HepG2 (cell line): ENCODE measurements around the gene DBN1. TPM values are rescaled to one million over a fixed set of nuclear protein-coding genes. Genes with fewer than 3 reads are reported as not detected.

ENCODE experiments used
- ATAC-seq: fragments of 200-7000 bp; cut with Tn5 transposase; 3 replicates; pipeline ENCODE4 v1.9.1; 2020; ENCODE audit warnings: mild to moderate bottlenecking, moderate library complexity
- BruUV-seq: library from RNA; stranded (reverse); fragments of 400-500 nt; replicated peaks from 2 replicates; lab custom pipeline; 2021; lab: Mats Ljungman, UMichigan
- CTCF ChIA-PET: fragments of 300-600 bp; formaldehyde crosslinking; extraction: SDS; loops from one replicate; lab custom pipeline; 2021; ENCODE audit warnings: low total read pairs, inconsistent platforms, low intra/inter-chr PET ratio; lab: Yijun Ruan, JAX
- POLR2A ChIA-PET: fragments of 350-600 bp; sonication (Branson Sonifier 250); formaldehyde crosslinking; loops from one replicate; lab custom pipeline; 2020; ENCODE audit warnings: antibody characterized with exemption, inconsistent platforms; lab: Yijun Ruan, JAX
- DNase-seq: peaks from one replicate; pipeline ENCODE4 v3.0.0-alpha.2; 2015; ENCODE audit warnings: low spot score
- FAIRE-seq: peaks from 3 replicates; lab custom pipeline; 2011; peaks lifted over from hg19 to GRCh38; lab: Jason Lieb, UNC
- H2AFZ ChIP-seq: one replicate; pipeline ENCODE4 v1.6.1; 2011; ENCODE audit warnings: low read length, inconsistent platforms
- H3K27ac ChIP-seq: fragments of 300-600 bp; 3 replicates; pipeline ENCODE4 v1.8.0; 2011; ENCODE audit warnings: mixed run types, mild to moderate bottlenecking, mixed read lengths, low read length, inconsistent platforms; ENCODE audit not compliant: insufficient read depth; ENCODE audit errors: extremely low read length
- H3K27me3 ChIP-seq, 2 experiments: fragments of 200-600 bp in 1 of 2; 2 replicates in 1 of 2; 3 replicates in 1 of 2; pipeline versions ENCODE4 v1.6.0 to v1.8.0; 2011; ENCODE audit warnings: low read length in 2 of 2, mild to moderate bottlenecking in 2 of 2, moderate library complexity in 2 of 2, inconsistent platforms in 1 of 2; ENCODE audit not compliant: insufficient read depth in 2 of 2, control insufficient read depth in 1 of 2
- H3K36me3 ChIP-seq, 2 experiments: fragments of 200-600 bp in 1 of 2; replicated peaks in 1 of 2; 2 replicates in 1 of 2; 3 replicates in 1 of 2; pipeline versions ENCODE4 v1.5.1 to v1.8.0; 2011; ENCODE audit warnings: low read length in 2 of 2, inconsistent platforms in 1 of 2; ENCODE audit not compliant: insufficient read depth in 2 of 2, control insufficient read depth in 1 of 2
- H3K4me1 ChIP-seq: 2 replicates; pipeline ENCODE4 v1.5.1; 2012; ENCODE audit warnings: low read length, inconsistent platforms; ENCODE audit not compliant: insufficient read depth
- H3K4me2 ChIP-seq: 2 replicates; pipeline ENCODE4 v1.6.0; 2011; ENCODE audit warnings: low read depth, low read length, inconsistent platforms
- H3K4me3 ChIP-seq, 3 experiments: fragments of 200-600 bp in 1 of 3; sonication (generic), shearing (Covaris generic) in 1 of 3; replicated peaks in 1 of 3; 2 replicates each; pipeline ENCODE4 v1.5.1; 2011 to 2016; ENCODE audit warnings: low read length in 3 of 3, inconsistent platforms in 2 of 3, low read depth in 2 of 3, mild to moderate bottlenecking in 2 of 3, control low read depth in 1 of 3, mixed read lengths in 1 of 3; ENCODE audit not compliant: insufficient read depth in 1 of 3
- H3K79me2 ChIP-seq: one replicate; pipeline ENCODE4 v1.6.1; 2011; ENCODE audit warnings: low read length, inconsistent platforms; ENCODE audit not compliant: insufficient read depth
- H3K9ac ChIP-seq: 2 replicates; pipeline ENCODE4 v1.6.0; 2011; ENCODE audit warnings: mild to moderate bottlenecking, low read depth, low read length, inconsistent platforms; ENCODE audit not compliant: insufficient read depth
- H3K9me3 ChIP-seq: 2 replicates; pipeline ENCODE4 v1.5.1; 2012; ENCODE audit warnings: mild to moderate bottlenecking, low read length
- H4K20me1 ChIP-seq: 2 replicates; pipeline ENCODE4 v1.6.0; 2011; ENCODE audit warnings: inconsistent platforms, mild to moderate bottlenecking, low read length, moderate library complexity; ENCODE audit not compliant: insufficient read depth
- AGO1 ChIP-seq: fragments of 200-400 bp; formaldehyde crosslinking; IDR thresholded peaks from 2 replicates; pipeline ENCODE4 v1.6.1; 2017; ENCODE audit warnings: mild to moderate bottlenecking, low read depth, low read length, moderate library complexity; ENCODE audit not compliant: poor library complexity, severe bottlenecking
- AGO2 ChIP-seq: fragments of 200-400 bp; formaldehyde crosslinking; optimal IDR thresholded peaks from 2 replicates; pipeline ENCODE3; 2017; ENCODE audit warnings: mild to moderate bottlenecking, low read depth, low read length, moderate library complexity
- KDM2A ChIP-seq: sonication (generic); formaldehyde crosslinking; IDR thresholded peaks from 2 replicates; pipeline ENCODE4 v1.4.0; 2020; ENCODE audit warnings: low read depth, missing genetic modification reagents, borderline replicate concordance
- LCORL ChIP-seq, 2 experiments: fragments of 450-650 bp in 1 of 2; sonication (generic) in 1 of 2; formaldehyde crosslinking in 1 of 2; IDR thresholded peaks; 2 replicates each; pipeline versions ENCODE4 v1.5.0 to v1.6.1; 2017 to 2020; ENCODE audit warnings: antibody characterized with exemption in 1 of 2, missing genetic modification reagents in 1 of 2
- RBFOX2 ChIP-seq: fragments of 200-400 bp; formaldehyde crosslinking; IDR thresholded peaks from 2 replicates; pipeline ENCODE4 v1.6.1; 2017; ENCODE audit warnings: low read depth, mild to moderate bottlenecking, low read length
- ZNF234 ChIP-seq: sonication (generic); formaldehyde crosslinking; conservative IDR thresholded peaks from 2 replicates; pipeline ENCODE4 v1.5.1; 2020; ENCODE audit warnings: mild to moderate bottlenecking, missing genetic modification reagents
- ZNF605 ChIP-seq: sonication (generic); formaldehyde crosslinking; IDR thresholded peaks from 2 replicates; pipeline ENCODE4 v1.8.0; 2022; ENCODE audit warnings: mild to moderate bottlenecking, missing genetic modification reagents
- WGBS: methylation state at CpG from one replicate; pipeline ENCODE4 v1.1.6; 2017; ENCODE audit warnings: low lambda C conversion rate; 5-methylcytosine and 5-hydroxymethylcytosine counted together
- in situ Hi-C: cut with HindIII; loops from 2 replicates; pipeline ENCODE4 v1.10.0; 2017; ENCODE audit warnings: low pct_unique_long_range_greater_than_20kb; ENCODE audit not compliant: extremely low pct_ligation_motif_present
- intact Hi-C: fragments of 100-400 bp; cut with micrococcal nuclease; formaldehyde crosslinking; loops from one replicate; pipeline ENCODE4 v1.10.0; 2022; ENCODE audit not compliant: unreplicated experiment
- polyA plus RNA-seq, 8 experiments: library from polyadenylated mRNA; depleted of rRNA in 3 of 8; stranded (reverse) in 7 of 8; unstranded in 1 of 8; fragments of >200 nt; fragmentation: Illumina TruSeq in 4 of 8; extraction: Trizol in 4 of 8; gene quantifications; 2 replicates each; pipeline versions ENCODE4 v1.2.1 to v1.2.3, GENCODE V29; 2011 to 2016; ENCODE audit warnings: low read depth in 4 of 8, missing spikeins in 1 of 8, mixed read lengths in 1 of 8; ENCODE audit not compliant: insufficient read depth in 1 of 8
- total RNA-seq, 5 experiments: library from RNA; depleted of rRNA; stranded (reverse); fragments of >200 nt; fragmentation: Illumina TruSeq; extraction: Trizol; gene quantifications; 2 replicates each; pipeline ENCODE4 v1.2.3, GENCODE V29; 2016; ENCODE audit warnings: low read depth in 1 of 5

DBN1 gene
- total and polyA plus RNA-seq, 2 of the 13 experiments (the other 11 are each of a cell fraction or from before 2014, with no cell fraction given): 27.0 to 37.3 TPM

- Histone ChIP-seq H2AFZ (no peak overlapping the region), H3K4me3 (no peak overlapping the region), H3K27me3 (no peaks in the 10 kb centered on the region), H3K4me2 (0 out of 2 replicates have a peak overlapping the region, but pooled peaks have one; percentile 14), H3K9me3 (no peaks in the 10 kb centered on the region), H3K36me3 (peaks cover 22 to 34% of the 10 kb centered on the region in 2 experiments; a peak in 4 of 5 replicates), H3K79me2 (no peaks in the 10 kb centered on the region), H3K27ac (peak overlapping the region; percentile 43), H3K4me1 (peaks cover 35% of the 10 kb centered on the region), H4K20me1 (no peaks in the 10 kb centered on the region), H3K9ac (no peak overlapping the region)
- DNase-seq: no peak
- no TSS peak for BruUV-seq
- TF ChIP-seq KDM2A (CRISPR knock-in tag) (0 out of 2 replicates have a peak, but pooled peaks have one; percentile 22), AGO2 (peak; percentile 91), AGO1 (peak; percentile 38), ZNF605 (CRISPR knock-in tag) (peak; percentile 52; the same call in 1 of the 2 replicates), ZNF234 (no peak), LCORL (IDR thresholded peaks at IDR 0.05) (no peak), LCORL (CRISPR knock-in tag; IDR thresholded peaks at IDR 0.05) (no peak), RBFOX2 (0 out of 2 replicates have a peak, but pooled peaks have one; percentile 34)
- intact Hi-C loops: no loop called here
- no peak for ATAC-seq
- WGBS: 97% methylated on average over 22 of the region's 37 CpGs
- ChIA-PET CTCF (no interaction called here), POLR2A (interaction anchor here (1.1 to 2.6 kb wide), 4 partner anchors 9 to 31 kb away, joined by 3 to 6 read pairs (median 4); partner anchors contain the start of gene GRK6)
- in situ Hi-C loops: no loop called here
- no peak for FAIRE-seq
These were observed 37.4 kb downstream of the DBN1 start for GRCh38 chr5:177435847-177436536.
